Activated T-cell treated with anti-CD3 and anti-CD28 coated beads for 48 hours (primary cell): ENCODE data around the gene RAC3.

Experiments used
- DNase-seq: peaks from one replicate; pipeline ENCODE4 v3.0.0-alpha.2; 2020; ENCODE audit warnings: low read depth

RAC3 gene

GRCh38 chr17:82041144-82041814, 9.8 kb downstream of the RAC3 start:
- no peak for DNase-seq

GRCh38 chr17:82042649-82043048, 11.2 kb downstream of the RAC3 start:
- no peak for DNase-seq

GRCh38 chr17:82043507-82043906, 12.0 kb downstream of the RAC3 start:
- no peak for DNase-seq

GRCh38 chr17:82045936-82046484, 14.5 kb downstream of the RAC3 start:
- no peak for DNase-seq

GRCh38 chr17:82046903-82047302, 15.4 kb downstream of the RAC3 start:
- no peak for DNase-seq

GRCh38 chr17:82047379-82047778, 15.9 kb downstream of the RAC3 start:
- no peak for DNase-seq

GRCh38 chr17:82047914-82048570, 16.6 kb downstream of the RAC3 start:
- no peak for DNase-seq

GRCh38 chr17:82048571-82048971, 17.1 kb downstream of the RAC3 start:
- DNase-seq, result no peak

GRCh38 chr17:82049106-82049505, 17.6 kb downstream of the RAC3 start:
- DNase-seq, result no peak

- DNase-seq, result no peak
These were observed 18.1 kb downstream of the RAC3 start for GRCh38 chr17:82049521-82049971.

GRCh38 chr17:82050152-82050760, 18.8 kb downstream of the RAC3 start:
- no peak for DNase-seq

- no peak for DNase-seq
These were observed 19.5 kb downstream of the RAC3 start for GRCh38 chr17:82050761-82051641.

- DNase-seq, result peak; percentile 85
These were observed 20.5 kb downstream of the RAC3 start, which contains the start of the genes GPS1 and RFNG for GRCh38 chr17:82051776-82052637. GPS1 (plus strand) TSS chr17:82051898; CDS start chr17:82051932, 34 bp downstream. RFNG (minus strand) TSS chr17:82051811; CDS start chr17:82051766, 45 bp downstream.

- no peak for DNase-seq
These were observed 21.2 kb downstream of the RAC3 start for GRCh38 chr17:82052638-82053059.

- no peak for DNase-seq
These were observed 21.7 kb downstream of the RAC3 start for GRCh38 chr17:82053130-82053529.

- DNase-seq, result no peak
These were observed 22.2 kb downstream of the RAC3 start for GRCh38 chr17:82053556-82054263.

GRCh38 chr17:82054351-82055022, 23.0 kb downstream of the RAC3 start:
- DNase-seq, result no peak

- no peak for DNase-seq
These were observed 23.8 kb downstream of the RAC3 start for GRCh38 chr17:82055023-82055964.
